Fibroblast of skin of back (primary cell): Measurements from ENCODE around the gene ME3.
"Not testable (repeated sequence)": the region's sequence is repeated elsewhere in the genome, so short reads cannot be mapped to it uniquely, and the experiment has no call there.

ENCODE experiments used
- DNase-seq: peaks from one replicate; pipeline ENCODE4 v3.0.0-alpha.2; 2013

Gene ME3

DNA sequence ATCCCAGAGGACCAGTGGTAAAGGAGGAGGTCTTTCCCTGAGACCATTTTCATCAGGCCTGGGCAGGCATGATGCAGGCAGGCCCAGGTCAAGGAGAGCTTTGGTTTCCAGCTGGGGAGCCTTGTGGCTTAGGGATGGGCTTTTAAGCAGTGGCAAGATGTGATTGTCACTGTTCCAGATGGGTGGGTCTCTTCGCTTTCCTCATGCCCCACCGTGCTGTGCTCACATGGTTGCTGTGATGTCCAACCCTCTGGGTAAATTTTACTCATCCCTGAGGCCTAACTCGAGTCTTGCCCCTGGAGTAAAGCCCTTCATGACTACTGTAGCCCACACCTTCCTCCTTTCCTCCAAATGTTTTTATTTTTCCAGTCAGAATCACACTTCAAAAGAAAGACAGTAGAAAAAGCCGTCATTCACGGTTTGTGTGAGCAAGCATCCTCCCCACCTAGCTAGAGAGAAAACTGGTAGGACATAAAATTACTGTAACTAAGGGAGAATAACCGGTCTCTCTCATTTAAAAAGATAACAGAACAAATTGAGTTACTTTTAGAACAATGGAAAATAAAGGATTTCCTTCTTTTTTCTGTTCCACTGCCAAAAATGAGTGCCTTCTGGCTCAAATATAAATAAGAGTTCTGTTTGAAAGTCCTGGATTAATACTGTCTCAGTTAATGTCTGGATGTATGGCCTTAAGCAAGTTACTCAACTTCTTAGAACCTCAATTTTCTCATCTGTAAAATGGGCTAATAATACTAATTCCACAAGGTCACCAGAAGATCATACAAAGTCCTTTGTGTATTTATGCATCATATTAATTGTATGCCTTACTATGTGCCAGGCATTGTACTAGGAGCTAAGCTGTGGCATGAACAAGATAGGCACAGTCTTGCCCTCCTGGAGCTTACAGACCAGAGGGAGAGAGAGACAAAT lies 84.9 kb downstream of the ME3 start:
- DNase-seq, result no peak

- no peak for DNase-seq
Measured at GRCh38 chr11:86586307-86586706, 86.1 kb downstream of the ME3 start.

GRCh38 chr11:86582898-86583297 lies 89.5 kb downstream of the ME3 start:
- DNase-seq, result no peak

DNA sequence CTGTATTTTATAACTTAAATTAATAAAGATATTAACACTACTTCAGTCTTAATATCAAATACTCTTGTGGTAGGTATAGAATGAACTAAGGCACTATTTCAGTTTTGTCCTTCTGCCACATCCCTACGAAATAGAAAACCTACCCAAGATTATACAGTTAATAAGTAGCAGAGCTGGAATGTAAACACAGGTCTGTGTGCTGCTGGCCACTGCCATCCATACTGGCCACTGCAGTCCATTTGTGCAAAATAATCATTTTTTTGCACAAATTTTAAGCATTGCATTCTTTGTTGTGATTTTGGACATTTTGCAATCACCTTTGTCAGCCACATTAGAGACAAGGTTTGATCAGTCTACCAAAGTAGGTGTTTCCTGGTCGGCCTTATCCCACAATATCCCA lies 91.9 kb downstream of the ME3 start:
- DNase-seq, result no peak

- no peak for DNase-seq
Measured at GRCh38 chr11:86579406-86579731, 93.0 kb downstream of the ME3 start.

GRCh38 chr11:86578727-86579405 lies 93.5 kb downstream of the ME3 start:
- DNase-seq, result no peak

DNA sequence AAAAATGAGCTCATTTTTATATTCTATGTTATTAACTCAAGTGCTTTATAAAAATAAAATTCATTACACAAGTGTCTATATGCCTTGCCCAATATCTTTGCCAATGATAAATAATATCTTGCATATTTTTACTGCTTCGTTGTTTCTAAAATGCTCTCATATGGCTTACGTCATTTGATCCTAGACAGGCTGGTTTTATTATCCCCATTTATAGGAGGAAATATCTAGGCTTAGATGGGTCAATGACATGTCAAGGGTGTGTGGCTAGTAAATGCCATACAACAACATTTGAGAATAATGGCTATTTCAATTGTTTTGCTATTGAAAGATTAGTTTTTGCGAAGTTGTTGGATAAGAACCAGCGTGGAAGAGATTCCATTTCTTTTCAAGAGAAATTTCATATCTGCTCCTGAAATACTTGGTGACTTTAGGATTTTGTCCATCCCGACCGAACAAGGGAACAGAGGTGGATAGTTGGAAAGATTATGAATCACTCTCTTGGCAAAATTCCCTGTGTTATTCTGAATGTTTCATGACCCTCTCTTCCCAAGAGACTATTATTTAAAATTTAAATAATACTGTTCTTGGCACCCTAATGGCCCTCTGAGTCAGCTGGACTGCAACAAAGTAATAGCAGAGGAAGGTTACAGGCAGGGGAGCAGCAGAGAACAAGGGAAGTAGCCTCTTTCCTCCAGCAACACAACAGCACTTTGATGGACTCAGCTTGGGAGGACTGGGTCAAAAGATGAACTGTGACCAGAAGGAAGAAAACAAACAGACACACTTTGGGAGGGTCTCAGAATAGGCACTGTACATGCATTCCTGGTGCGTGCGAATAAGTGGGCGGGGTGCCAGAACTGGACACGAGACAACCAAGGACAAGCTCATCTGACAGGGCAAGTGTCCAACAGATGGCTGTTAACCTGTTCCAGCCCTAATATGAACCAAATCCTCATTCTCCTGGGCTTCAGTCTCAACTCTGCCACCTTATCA lies 94.5 kb downstream of the ME3 start:
- DNase-seq, result peak; percentile 97

GRCh38 chr11:86576946-86577624 lies 95.3 kb downstream of the ME3 start:
- no peak for DNase-seq

DNA sequence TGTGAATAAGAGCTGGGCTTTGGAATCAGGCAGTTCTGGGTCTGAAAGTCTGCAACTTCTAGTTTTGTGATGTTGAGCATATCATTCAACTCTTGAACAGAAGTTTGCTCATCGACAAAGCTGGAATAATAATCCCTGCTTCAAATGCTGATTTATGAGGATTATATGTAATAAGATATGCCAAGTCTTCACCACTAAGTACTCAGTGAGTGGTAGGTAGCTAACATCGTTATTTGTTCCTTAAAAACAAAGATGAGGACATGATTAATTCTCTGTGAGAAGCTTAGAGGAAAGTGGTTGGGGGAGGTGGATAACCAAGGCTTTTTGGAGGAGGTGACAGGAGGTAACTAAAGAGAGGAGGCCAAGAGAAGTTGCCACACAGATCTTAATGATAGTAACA lies 96.5 kb downstream of the ME3 start:
- DNase-seq, result no peak

DNA sequence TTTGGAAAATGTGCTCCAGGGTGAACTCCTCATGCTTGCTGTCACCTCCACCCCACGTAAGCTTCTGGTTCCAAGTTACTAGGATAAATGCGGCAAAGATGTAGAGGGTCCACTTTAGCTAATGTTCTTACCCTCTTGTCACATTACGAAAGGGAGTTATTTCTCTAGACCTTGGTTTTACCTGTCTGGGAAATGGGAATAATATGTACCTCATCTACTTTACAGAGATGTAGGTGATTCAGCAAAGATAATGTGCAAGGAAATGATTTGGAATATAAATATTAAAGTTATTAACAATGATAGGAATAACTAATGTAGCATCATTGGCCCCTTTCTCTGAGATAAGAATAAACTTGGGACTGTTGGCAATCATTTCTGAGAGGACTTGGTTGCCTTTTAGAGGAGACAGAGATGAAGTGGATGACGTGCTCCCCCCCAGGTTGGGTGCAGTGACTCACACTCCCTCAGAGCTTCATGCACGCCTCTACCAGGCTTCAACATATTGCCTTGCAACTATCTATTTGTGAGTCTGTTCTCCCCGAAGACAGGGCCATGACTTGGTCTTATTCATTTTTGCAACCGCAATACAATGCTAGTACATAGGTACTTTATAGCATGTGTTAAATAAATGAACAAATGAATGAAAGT lies 97.1 kb downstream of the ME3 start:
- DNase-seq, result peak; percentile 77

- DNase-seq, result peak; percentile 94
Measured at GRCh38 chr11:86574493-86575207, 97.8 kb downstream of the ME3 start.

DNA sequence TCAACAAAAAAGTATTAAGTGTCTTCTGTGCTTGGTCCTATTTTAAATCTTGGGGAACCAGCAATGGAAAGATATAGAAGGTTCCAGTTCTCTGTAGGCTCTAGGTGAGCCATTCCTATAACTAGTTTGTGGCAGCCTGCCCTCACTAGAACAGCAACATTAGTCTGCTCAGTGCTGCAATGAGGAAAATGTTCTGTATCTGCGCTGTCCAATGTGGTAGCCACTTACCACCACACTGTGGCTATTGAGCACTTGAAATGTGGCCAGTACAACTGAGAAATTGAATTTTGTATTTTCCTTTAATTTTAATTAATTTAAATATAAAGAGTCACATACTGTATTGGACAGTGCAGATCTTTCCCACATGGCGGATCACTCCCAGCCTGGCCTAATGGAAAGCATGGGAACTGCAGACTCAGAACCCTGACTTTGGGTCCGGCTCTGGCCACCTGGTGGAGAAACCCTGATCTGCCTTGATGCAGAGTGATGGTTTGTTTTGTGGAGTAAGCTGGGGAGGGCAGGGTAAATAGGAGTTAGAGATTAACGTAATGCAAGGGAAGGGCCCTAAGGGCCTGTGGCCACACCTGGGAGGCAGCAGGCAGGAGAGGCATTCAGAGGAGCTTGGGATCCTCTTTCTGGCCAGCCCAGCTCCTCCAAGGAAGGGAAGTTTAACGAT lies 101.0 kb downstream of the ME3 start:
- no peak for DNase-seq

GRCh38 chr11:86570451-86570850 lies 102.0 kb downstream of the ME3 start:
- DNase-seq, result no peak

DNA sequence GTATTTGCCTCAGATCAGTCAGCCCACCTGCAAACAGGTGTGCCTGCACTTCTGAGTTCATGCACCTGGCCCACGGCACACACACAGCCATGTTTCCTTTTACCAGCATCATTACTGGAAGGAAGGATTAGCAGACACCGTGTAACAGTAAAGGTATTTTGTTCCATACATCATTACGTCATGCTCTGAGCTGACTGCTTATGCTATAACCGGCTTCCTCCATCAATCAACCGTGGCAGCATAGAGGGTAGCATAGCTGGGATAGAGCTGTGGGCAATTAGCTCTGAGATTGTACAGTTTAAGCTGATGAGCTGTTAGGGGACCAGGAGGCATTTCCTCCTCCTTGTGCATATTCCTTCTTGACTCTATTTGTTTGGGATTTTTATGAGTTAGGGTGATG lies 102.4 kb downstream of the ME3 start:
- DNase-seq, result no peak

DNA sequence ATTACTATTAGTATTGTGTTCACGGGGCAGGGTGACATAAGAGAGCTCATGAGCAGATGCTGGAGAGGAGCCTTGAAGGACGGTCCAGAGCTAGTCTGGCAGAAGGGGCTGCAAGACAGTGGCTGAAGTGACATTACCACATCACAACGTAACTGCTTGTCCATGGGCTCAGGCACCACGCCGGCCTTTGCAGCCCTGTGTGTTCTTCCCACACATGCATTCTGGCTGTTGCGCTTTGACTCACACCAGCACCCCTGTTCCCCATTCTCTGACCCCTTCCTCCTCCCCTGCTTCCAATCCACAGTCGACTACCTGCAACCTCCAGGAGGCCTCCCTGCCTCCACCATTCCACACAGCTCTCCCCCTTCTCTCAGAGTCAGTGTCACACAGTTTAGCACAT lies 103.3 kb downstream of the ME3 start:
- no peak for DNase-seq

GRCh38 chr11:86565801-86566312 lies 106.6 kb downstream of the ME3 start:
- DNase-seq, result no peak

- DNase-seq, result no peak
Measured at GRCh38 chr11:86565388-86565787, 107.0 kb downstream of the ME3 start.

- not testable (repeated sequence) for DNase-seq
Measured at GRCh38 chr11:86562842-86563241, 109.6 kb downstream of the ME3 start.

- peak; percentile 94 for DNase-seq
Measured at GRCh38 chr11:86559311-86559945, 113.0 kb downstream of the ME3 start.

DNA sequence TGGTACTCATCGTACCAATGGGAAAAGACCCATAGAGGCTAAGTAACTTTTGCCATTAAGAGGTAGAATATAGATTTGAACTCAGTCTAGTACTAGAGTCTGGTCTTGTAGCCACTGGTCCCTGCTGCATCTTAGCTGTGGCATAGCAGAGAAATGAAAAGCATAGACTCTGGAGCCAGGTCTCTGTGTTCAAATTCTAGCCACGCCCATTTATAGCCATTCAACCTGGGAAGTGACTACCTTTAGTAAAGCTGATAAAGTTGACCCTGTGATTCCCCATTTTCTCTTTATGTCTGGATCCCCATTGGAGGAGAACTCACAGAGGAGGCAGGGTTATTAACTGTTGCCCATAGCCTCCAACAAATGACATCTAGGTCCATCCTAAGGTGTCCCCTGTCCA lies 113.6 kb downstream of the ME3 start:
- DNase-seq, result no peak
